Stimulated activated CD8-positive, alpha-beta memory T cell treated with anti-CD3 and anti-CD28 coated beads, Interleukin-7, amount 100 ng/mL, for 48 hours (primary cell): ENCODE measurements around the gene TMEM106C.
"Not testable (repeated sequence)": the region's sequence is repeated elsewhere in the genome, so short reads cannot be mapped to it uniquely, and the experiment has no call there.

Source experiments
- DNase-seq, 2 donors: peaks; one replicate each; pipeline ENCODE4 v3.0.0-alpha.2; 2020; ENCODE audit warnings: low read depth in 1 of 2; ENCODE audit errors: extremely low read depth in 1 of 2

The TMEM106C gene

DNA sequence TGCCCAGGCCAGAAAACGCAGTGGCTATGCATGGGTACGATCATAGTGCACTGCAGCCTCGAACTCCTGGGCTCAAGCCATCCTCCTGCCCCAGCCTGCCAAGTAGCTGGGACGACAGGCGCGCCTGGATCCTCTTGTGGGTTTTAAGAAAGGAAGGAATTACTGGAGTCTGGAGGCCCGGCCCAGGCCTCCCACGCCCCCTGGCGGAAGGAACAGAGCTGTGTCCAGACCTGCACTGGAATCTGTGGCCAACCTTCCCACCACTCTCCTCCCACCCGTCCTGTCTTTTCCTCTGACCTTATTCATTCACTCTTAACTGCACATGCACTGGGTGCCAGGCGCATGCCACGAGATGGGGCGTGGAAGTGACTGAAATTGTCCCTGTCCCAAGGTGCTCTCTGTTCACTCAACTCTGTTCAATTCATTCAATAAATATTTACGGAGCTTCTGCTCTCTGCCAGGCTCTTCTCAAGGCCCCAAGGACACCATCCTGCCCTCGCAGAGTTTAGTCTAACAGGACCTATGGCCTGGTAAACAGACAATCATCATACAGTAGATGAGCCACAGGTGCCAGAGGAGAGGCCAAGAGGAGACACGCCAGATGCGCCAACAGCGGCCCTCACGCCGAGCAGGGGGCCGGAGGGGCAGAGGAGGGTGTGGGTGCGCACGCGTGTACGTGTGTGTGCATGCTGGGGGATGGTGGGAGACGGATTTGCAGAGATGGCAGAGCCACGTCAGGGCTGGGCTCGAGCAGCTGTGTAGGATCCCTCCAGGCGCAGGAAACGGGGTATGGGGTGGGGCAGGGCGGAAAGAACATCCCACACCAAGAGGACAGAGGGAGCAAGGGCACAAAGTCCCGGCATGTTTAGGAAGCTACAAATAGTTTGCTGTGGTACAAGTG lies 13.7 kb upstream of the TMEM106C start:
- peak in 1 of 2 donors; percentile 30 for DNase-seq

DNA sequence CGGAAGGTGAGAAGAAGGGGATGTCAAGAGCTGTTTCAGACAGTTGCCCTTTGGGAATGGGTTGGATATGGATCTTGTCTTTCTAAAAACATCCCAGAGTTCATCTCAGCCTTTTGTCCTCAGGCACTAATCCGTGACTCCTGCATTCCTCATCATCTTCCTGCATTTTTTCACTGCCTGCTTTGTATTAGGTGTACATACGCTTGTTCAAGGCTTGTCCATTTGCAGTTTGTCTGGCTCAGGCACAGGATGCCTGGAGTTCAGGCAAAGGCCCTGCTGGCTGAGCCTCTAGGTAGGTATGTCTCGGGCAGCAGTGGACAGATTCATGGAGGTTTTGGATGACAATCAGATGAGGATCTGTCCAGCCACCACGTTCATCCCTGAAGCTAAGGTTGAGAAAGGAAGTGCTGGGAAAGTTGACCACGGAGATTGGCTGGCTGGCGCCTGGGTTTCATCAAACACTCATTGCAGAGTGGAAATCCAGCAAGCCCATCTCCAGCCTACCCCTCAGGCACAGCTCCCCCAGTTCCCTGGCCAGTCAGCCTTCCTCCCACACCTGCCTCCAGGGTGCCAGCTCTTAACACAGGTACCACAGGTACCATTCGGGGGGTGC lies 12.4 kb upstream of the TMEM106C start:
- DNase-seq: no peak

GRCh38 chr12:47954058-47954457 lies 9.3 kb upstream of the TMEM106C start:
- DNase-seq: no peak

DNA sequence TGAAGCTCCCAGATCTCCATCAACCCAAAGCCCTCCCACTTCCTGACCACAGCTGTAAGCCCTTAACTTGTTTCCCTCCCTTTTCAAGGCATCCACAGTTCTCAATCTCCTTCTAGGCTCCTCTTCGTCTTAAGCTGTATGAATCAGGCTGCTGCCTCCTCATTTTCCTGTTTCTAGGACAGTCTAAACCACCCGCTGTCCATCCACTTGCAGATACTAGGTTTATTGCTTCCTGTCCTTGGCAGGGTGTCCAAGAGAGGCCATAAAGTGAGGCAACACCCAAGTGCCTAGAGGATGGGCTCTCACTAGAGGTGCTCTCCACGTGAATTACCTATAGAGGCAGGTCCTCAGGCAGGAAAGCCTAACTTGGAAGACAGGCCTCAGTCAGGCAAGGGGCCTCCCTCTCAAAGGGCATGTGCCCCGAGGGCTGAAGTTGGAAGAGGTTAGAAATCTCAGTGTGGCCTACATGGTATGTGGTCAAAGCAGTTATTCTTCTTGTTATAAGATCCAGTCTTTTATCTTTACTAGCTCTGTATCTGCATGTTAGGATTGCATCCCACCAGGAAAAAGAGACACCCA lies 8.8 kb upstream of the TMEM106C start:
- DNase-seq: no peak

- DNase-seq: no peak
These were observed 8.3 kb upstream of the TMEM106C start for GRCh38 chr12:47955059-47955458.

GRCh38 chr12:47957671-47958070 lies 5.7 kb upstream of the TMEM106C start:
- not testable (repeated sequence) for DNase-seq

GRCh38 chr12:47962198-47962597 lies 1.2 kb upstream of the TMEM106C start:
- no peak for DNase-seq

GRCh38 chr12:47964106-47964728 lies 821 bp downstream of the TMEM106C start:
- DNase-seq: no peak

- no peak for DNase-seq
These were observed 2.2 kb downstream of the TMEM106C start for GRCh38 chr12:47965581-47965980.

DNA sequence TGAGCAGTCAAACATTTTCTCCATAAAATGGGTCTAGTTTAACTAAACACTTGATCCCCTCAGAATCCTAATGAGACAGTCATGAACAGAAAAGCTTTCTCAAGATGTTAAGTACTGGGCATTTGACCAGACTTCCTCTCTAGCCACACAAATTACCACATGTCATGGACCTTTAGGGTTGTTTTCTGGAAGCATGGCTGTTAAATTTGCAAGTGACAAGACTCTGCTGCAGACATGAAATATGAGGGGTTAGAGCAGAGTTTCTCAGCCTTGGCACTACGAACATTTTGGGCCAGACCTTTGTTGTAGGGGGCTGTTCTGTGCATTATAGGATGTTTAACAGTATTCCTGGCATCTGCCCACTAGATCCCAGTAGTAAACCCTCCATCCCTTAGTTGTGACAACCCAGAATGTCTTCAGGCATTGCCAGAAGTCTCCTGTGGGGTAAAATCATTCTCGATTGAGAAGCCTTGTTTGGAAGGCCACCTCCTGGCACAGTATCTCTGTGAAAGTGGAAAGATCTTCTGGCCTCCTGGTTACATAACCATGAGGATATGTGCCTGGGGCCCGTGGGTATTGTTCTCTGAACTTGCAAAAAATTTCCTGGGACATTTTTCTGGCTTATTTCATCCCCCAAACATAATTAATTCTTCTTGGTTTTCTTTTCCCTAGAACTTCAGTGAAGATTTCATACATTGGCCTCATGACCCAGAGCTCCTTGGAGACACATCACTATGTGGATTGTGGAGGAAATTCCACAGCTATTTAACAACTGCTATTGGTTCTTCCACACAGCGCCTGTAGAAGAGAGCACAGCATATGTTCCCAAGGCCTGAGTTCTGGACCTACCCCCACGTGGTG lies 4.3 kb downstream of the TMEM106C start:
- no peak for DNase-seq

DNA sequence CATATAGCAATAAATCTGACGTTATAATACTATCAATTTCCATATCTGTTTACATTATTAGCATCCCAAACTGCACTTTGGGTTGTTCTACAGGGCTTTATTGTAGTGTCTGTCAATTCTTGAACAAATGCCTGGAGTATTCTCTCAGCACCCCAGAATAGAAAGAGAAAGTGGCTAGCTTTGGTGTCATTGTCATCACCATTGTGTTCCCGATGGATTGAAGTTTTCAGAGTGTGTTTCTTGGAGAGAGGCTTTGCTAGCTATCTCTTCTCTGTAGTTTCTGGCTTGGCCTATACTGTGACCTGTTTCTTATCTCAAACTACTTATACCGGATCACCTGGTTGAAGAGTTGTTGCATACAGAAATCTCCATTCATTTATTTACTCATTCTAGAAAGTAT lies 6.4 kb downstream of the TMEM106C start:
- no peak for DNase-seq

DNA sequence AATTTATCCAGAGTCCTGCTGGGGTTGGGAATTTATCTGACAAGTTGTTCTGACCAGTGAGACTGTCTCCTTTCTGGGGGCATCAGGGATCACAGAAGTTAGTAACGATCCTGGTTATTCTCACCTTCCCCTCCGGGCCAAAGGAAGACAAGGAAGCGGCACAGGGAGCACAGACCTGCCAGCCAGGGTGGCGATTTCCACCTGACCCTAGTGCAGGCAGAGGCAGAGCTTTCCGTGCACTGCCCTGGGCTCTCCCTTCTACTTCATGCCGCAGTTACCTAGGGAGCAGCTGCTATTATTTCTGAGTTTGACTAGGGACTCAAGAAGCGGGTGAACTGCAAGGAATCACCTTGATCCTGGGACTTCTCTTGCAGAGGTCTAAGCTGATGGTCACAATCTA lies 7.4 kb downstream of the TMEM106C start:
- no peak for DNase-seq

DNA sequence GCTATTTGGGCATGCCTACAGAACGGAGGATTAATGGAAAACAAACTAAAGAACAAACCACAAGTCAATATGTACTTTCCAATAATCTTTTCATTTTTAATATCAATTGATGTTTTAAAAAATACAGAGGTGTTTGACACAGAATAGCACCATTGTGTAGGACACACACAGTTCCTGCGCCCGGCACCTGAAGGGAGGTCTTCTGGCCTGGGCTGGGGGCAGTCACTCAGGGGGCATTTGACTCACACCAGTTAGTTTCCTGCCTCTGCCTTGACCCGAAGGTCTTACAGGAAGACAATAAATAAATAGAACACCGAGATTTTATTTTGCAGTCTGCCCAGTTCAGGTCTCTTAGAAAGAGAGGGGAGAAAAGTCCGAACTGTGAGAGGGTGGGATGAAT lies 9.5 kb downstream of the TMEM106C start:
- no peak for DNase-seq

- no peak for DNase-seq
These were observed 10.5 kb downstream of the TMEM106C start for GRCh38 chr12:47973870-47974269.

DNA sequence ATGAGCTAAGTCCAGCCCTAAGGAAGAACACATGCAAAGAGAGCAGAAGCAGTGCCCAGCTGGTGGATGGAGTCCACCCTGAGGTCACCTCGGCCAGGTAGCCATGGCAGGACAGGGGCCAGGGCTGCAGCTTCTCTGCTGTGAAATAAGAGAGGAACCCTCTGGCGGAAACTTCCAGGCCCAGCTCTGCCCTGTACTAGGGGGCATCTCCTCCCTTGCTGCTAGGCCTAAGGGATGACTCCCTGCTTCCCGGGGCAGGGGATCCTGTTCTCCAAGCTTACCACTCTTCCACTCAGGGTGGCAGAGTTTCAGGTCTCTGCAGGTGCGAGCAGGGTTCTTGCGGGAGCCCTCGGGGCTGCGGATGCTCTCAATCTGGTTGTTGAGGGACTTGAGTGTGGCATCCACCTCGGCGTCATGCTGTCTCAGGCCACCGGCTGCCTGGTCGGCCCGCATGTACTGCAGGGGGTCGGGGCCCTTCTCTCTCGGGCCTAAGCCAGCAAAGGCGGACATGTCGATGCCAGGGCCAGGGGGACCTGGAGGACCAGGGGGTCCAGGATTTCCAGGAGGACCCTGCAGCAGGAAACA lies 11.7 kb downstream of the TMEM106C start:
- DNase-seq: no peak

DNA sequence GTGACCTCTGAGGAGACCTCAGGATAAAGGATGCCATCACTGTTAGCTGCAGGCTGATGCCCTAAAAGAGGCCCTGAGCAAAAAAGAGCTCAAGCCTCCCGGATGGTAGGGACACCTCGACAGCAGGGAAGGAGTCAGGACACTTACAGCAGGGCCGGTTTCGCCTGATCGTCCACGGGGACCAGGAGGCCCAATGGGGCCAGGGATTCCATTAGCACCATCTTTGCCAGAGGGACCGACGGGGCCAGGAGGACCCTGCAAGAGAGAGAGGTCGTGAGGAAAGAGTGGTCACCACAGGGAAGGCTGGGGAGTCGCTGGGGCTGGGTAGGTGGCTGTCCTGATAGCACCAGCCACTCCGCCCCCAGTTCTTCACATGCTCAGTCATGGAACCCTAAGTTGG lies 12.4 kb downstream of the TMEM106C start:
- DNase-seq: no peak

GRCh38 chr12:47977046-47977771 lies 13.8 kb downstream of the TMEM106C start:
- DNase-seq: no peak

- DNase-seq: no peak
These were observed 14.6 kb downstream of the TMEM106C start for GRCh38 chr12:47977772-47978597.

DNA sequence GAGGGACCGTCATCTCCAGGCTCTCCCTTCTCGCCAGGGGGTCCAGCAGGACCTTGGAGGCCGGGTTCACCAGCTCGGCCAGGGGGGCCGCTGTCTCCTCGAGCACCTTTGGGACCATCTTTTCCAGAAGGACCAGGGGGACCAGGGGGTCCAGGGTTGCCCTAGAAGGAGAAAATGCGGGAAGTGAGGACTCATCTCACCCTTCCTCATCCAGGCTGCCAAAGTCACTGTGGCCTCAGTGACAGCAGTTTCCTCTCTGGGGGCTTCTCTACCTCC lies 15.1 kb downstream of the TMEM106C start:
- no peak for DNase-seq
